ENCODE results near the gene UBR4.
"Not testable (repeated sequence)": the region's sequence is repeated elsewhere in the genome, so short reads cannot be mapped to it uniquely, and the experiment has no call there.

UBR4 gene

GRCh38 chr1:19222979-19223824 lies 13.1 kb upstream of the UBR4 start:
- H3K4me1 ChIP-seq (ENCODE audit: control insufficient read depth in 1 of 2, insufficient read depth in 1 of 2, low read depth in 1 of 2, low read length in 1 of 2): peaks cover 13 to 18% of the 10 kb centered on the region in 2 experiments
- no peak overlapping the region for H3K27ac ChIP-seq
- H3K27me3 ChIP-seq: no peaks in the 10 kb centered on the region
- peaks cover 51% of the 10 kb centered on the region for H3K36me3 ChIP-seq
- TF ChIP-seq CTCF (IDR thresholded peaks at IDR 0.05): no peak
- H3K4me3 ChIP-seq (ENCODE audit: low read depth in 1 of 2, low read length in 1 of 2): no peak overlapping the region
- no peaks in the 10 kb centered on the region for H3K9me3 ChIP-seq

GRCh38 chr1:19222573-19222972 lies 12.5 kb upstream of the UBR4 start:
- H3K9me3 ChIP-seq: no peaks in the 10 kb centered on the region
- no peaks in the 10 kb centered on the region for H3K27me3 ChIP-seq
- H3K27ac ChIP-seq: no peak overlapping the region
- no peak for TF ChIP-seq CTCF (IDR thresholded peaks at IDR 0.05)
- no peak overlapping the region for H3K4me3 ChIP-seq (ENCODE audit: low read depth in 1 of 2, low read length in 1 of 2)
- H3K36me3 ChIP-seq: peaks cover 50% of the 10 kb centered on the region
- H3K4me1 ChIP-seq (ENCODE audit: control insufficient read depth in 1 of 2, insufficient read depth in 1 of 2, low read depth in 1 of 2, low read length in 1 of 2): peaks cover 13 to 18% of the 10 kb centered on the region in 2 experiments

GRCh38 chr1:19220991-19221390 lies 10.9 kb upstream of the UBR4 start:
- Histone ChIP-seq H3K4me1 (ENCODE audit: control insufficient read depth in 1 of 2, insufficient read depth in 1 of 2, low read depth in 1 of 2, low read length in 1 of 2) (peaks cover 13 to 18% of the 10 kb centered on the region in 2 experiments), H3K9me3 (no peaks in the 10 kb centered on the region), H3K27me3 (no peaks in the 10 kb centered on the region), H3K36me3 (peaks cover 38% of the 10 kb centered on the region), H3K4me3 (ENCODE audit: low read depth in 1 of 2, low read length in 1 of 2) (no peak overlapping the region), H3K27ac (peak overlapping the region; percentile 53)
- TF ChIP-seq CTCF (IDR thresholded peaks at IDR 0.05): no peak

GRCh38 chr1:19220080-19220846 lies 10.2 kb upstream of the UBR4 start:
- no peak for TF ChIP-seq CTCF (IDR thresholded peaks at IDR 0.05)
- no peaks in the 10 kb centered on the region for H3K9me3 ChIP-seq
- peak overlapping the region; percentile 53 for H3K27ac ChIP-seq
- H3K4me3 ChIP-seq (ENCODE audit: low read depth in 1 of 2, low read length in 1 of 2): no peak overlapping the region
- H3K27me3 ChIP-seq: no peaks in the 10 kb centered on the region
- H3K36me3 ChIP-seq: peaks cover 36% of the 10 kb centered on the region
- H3K4me1 ChIP-seq (ENCODE audit: control insufficient read depth in 1 of 2, insufficient read depth in 1 of 2, low read depth in 1 of 2, low read length in 1 of 2): peaks cover 13 to 18% of the 10 kb centered on the region in 2 experiments

- Histone ChIP-seq H3K4me3 (ENCODE audit: low read depth in 1 of 2, low read length in 1 of 2) (no peak overlapping the region), H3K27ac (no peak overlapping the region), H3K9me3 (no peaks in the 10 kb centered on the region), H3K27me3 (no peaks in the 10 kb centered on the region), H3K4me1 (ENCODE audit: control insufficient read depth in 1 of 2, insufficient read depth in 1 of 2, low read depth in 1 of 2, low read length in 1 of 2) (peaks cover 13 to 18% of the 10 kb centered on the region in 2 experiments), H3K36me3 (peaks cover 33% of the 10 kb centered on the region)
- no peak for TF ChIP-seq CTCF (IDR thresholded peaks at IDR 0.05)
Measured at GRCh38 chr1:19219451-19219850, 9.4 kb upstream of the UBR4 start.

- not testable (repeated sequence) for H3K36me3 ChIP-seq; H3K27me3 ChIP-seq; H3K4me3 ChIP-seq (ENCODE audit: low read depth in 1 of 2, low read length in 1 of 2); H3K9me3 ChIP-seq; H3K27ac ChIP-seq
- peaks cover 13 to 20% of the 10 kb centered on the region in 2 experiments for H3K4me1 ChIP-seq (ENCODE audit: control insufficient read depth in 1 of 2, insufficient read depth in 1 of 2, low read depth in 1 of 2, low read length in 1 of 2)
Measured at GRCh38 chr1:19216585-19216984, 6.5 kb upstream of the UBR4 start.

Measured in neutrophil (primary cell).